CD4-positive, alpha-beta T cell treated with Interleukin-12 subunit alpha and Interleukin-12 subunit beta, for 1 hour (primary cell): ENCODE results near the gene EFS.
"Not testable (repeated sequence)": the region's sequence is repeated elsewhere in the genome, so short reads cannot be mapped to it uniquely, and the experiment has no call there.

Source experiments
- DNase-seq: peaks from one replicate; pipeline ENCODE4 v3.0.0-alpha.2; 2020

Gene EFS, protein sequence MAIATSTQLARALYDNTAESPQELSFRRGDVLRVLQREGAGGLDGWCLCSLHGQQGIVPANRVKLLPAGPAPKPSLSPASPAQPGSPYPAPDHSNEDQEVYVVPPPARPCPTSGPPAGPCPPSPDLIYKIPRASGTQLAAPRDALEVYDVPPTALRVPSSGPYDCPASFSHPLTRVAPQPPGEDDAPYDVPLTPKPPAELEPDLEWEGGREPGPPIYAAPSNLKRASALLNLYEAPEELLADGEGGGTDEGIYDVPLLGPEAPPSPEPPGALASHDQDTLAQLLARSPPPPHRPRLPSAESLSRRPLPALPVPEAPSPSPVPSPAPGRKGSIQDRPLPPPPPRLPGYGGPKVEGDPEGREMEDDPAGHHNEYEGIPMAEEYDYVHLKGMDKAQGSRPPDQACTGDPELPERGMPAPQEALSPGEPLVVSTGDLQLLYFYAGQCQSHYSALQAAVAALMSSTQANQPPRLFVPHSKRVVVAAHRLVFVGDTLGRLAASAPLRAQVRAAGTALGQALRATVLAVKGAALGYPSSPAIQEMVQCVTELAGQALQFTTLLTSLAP

DNA sequence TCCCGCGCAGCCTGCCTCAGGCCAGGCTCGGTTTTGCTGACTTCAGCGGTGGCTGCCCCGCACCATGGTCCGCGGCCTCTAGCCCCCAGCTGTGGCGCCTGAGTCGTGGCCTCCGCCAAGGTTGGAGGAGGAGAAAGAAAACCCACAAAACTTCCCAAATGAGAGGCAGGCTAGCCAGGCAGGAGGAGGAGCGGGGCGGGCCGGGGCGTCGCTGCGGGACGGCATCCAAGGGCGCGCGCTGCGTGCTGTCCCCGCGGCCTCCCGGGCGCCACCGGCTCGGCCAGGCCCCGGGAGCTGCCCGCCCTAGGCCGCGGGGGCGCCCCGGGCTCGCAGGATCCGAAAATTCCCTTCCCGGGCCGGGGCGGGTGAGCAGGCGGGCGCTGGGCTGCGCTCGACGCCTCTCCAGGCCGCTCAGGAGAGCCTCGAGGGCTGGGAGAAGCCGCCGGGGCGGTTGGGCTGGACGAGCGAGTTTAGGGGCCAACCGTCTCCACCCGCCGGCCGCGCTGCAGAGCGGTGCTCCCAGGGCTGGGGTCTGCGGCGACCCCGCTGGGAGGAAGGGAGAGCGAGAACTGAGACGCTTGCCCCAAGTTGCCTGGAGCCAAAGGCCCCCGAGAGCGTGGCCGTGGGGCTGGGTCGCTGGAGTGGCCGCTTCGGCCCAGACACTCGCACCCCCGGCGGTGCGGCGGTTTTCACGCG lies at the start of gene EFS:
EFS (minus strand) TSS at position 137 of the 696 bp plus-strand sequence. CDS start 147 bp downstream, outside the sequence.
- no peak for DNase-seq

DNA sequence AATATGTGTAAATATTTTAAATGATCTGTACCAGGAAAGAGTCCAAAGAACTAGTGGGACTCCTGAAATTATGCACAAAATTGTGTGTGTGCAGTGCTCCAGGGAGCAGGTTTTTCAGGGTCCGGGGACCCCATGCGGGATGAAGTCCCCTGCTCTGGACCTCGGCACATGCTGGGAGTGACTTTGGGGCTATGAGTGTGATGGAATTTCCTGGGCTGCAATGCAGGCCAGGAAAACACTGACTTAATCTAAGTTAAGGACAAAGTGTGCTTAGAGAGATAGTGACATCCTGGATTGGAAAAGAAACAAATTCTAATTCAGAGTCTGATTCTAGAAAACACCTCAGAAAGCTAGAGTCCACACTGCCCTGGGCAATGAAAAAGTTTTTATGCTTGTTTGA lies 49.3 kb upstream of the EFS start:
- no peak for DNase-seq

DNA sequence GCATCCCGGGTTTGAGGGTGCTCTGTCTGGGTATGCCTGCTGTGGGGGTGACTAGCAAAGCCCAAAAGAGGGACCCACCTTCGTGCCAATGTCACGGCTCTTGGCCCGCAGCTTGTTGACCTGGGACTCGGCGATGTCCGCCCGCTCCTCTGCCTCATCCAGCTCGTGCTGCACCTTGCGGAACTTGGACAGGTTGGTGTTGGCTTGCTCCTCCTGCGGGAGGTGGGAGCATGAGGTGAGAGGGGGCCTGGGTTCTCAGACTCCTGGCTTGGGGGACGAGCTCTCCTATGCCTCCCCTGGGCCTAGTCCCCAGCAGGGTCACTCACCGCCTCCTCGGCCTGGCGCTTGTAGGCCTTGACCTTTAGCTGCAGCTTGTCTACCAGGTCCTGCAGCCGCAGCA lies 48.7 kb upstream of the EFS start:
- DNase-seq = no peak

DNA sequence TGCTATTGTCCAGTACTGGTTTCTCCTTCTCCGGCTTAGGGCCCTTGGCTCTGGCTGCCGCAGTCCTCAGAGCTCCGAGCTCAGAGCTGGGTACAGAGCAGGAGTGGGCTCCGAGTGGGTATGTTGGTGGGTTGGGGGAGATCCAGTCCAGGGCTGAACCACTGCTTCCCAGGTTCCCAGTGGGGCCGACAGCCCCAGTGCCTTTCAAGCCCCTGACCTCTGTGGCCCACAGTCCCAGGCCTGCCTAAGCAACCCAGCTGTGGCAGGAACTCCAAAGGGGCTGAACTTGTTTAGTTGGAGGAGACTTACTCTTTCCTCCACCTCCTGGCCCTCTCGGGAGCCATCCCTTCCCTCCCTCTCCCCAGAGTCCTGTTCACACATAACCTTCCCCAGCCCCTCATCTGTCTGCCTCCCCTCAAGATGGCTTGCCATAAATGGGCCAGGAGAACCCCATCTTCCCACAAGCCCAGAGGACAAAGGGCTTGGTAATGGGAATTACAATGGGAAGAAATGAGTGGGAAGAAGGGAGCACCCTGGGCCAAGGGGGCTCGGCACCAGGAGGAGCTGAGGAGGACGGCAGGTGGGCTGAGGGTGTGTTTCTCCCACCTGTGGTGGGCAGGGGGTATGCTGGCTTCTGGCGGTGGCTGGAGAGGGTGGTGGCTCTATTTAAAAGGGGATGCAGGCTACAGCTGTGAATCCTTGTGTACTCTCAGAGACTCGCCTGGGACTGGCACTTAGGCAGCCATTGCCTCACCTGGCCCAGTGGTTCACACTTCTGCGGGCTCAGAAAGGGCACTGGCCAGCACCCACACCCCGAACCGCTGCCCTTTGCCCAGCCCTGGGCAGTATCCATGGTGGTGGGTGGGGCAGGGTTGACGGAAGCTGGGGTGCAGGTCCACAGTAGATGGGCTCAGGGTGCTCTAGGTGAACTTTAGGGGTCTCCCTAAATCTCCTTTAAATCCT lies 46.9 kb upstream of the EFS start:
- DNase-seq = no peak

DNA sequence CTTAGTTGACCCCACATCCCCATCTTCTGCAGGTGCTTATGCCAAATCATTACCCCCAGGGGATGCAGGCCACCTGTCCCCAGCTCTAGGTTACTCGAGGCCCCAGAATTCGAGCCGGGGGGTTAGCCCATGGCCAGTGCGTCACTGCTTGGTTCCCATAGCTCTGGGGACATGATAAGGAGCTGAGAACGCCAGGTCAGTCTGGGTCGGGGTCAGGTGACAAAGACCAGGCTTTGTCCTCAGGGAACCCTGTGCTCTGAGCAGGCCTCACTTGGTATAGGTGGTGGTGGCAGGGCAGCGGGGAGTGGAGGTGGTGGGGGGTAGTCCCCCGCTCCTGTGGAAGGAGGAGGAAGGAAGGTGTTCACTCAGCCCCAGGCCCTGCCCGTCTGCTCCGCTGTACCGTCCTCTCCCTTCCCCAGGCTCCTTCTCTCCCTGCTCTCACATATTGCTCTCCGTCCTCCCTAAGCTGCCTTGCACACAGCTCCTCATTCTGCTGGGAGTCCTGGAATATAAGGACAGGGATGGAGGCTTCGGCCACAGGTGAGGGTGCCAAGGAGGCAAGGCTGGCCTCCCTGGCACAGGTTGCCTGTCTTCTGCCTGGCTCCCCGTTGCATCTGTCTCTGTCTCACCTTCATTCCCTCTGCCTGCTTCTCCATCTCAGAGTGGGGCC lies 45.1 kb upstream of the EFS start:
- DNase-seq = no peak

DNA sequence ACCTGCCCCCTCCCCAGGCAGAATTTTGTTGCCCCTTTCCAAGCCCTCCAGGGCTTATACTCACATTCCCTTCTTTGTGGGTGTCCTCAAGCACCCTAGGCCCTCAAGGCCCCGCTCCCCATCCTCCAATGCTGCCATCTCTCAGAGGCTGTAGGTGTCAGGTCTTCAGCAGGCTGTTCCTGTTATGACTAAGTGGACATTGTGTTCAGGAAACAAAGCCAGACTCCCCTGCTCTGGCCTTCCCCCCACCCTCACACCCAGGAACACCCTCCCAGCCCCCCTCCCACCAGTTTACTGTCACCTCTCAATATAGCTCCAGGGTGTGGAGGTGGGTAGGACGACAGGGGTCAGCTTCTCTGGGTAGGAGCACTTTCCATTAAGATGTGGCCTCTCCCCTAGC lies 44.5 kb upstream of the EFS start:
- no peak for DNase-seq

DNA sequence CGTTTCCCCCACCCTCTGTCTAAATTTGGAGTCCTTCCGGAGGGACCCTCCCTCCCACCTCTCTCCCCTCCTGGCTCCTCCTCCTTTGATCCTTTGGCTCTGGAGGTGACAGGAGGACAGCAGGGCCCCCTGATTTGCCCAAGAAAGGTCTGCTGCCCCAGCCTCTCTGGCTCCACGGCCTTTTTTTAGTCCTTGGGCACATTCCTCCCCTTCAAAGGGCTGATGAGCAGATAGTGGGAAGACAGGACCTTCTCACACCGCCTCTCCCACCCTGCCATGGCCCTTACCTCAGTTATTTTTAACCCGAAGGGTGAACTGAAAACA lies 43.3 kb upstream of the EFS start:
- DNase-seq = no peak

DNA sequence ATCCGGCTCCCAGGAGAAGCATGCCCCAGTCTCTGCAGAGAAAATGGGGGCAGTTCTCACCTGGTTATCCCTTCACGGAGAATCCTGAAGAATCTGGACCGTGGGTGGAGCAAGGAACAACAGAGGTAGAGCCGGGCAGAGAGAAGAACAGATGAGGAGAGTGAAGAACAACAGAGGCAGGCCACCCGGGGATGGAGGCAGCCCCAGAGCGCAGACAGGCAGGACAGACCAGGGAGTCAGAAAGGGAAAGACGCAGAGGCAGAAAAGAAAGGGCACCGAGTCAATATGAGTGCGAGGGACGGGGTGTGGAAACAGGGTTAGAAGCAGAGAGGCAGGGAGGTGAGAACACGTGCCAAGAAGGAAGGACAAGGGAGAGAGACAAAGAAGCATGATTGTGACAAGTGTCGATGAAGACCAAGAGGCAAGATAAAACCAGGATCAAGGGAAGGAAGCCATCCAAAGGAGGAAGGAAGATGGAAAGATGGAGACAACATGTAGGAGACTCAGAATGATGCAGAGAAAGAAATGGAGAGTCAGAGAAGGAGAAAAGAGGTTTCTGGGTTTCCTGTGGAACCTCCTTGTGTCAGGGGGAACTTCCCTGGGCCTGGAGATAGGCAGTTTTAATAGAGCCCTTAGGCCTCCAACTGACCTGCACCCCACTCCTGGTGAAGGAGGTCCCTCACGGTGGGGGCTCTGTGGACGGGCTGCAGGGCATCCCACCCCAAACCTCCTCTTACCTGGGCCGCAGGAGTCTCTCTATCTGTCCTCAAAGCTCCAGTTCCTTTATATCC lies 42.7 kb upstream of the EFS start, which contains the start of gene MYH6:
MYH6 (minus strand) TSS at position 758 of the 791 bp plus-strand sequence. CDS start 1,050 bp downstream, outside the sequence.
- DNase-seq = no peak

DNA sequence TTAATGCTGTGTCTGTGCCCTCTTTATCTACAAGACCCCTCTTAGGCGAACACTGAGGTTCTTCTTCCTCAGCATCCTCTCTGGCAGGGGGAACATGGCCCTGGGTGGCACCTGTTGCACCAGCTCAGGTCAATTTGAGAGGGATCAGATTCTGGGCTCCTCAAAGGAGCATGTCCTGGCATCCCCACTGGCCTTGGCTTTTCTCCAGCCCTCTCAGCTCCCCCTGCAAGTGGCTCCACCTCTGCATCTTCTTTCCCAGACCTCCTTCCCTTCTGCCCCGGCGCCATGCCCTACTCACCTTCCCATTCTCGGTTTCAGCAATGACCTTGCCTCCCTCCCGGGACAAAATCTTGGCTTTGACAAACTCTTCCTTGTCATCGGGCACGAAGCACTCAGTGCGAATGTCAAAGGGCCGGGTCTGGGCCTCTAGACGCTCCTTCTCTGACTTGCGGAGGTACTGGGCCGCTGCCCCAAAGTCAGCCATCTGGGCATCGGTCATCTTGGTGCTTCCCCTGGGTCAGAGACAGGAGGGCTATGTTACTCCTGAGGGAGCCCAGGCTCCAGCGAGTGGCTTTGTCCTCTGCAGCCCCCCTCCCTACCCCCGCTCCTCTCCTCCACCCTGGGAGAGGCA lies 41.9 kb upstream of the EFS start:
- DNase-seq = no peak

DNA sequence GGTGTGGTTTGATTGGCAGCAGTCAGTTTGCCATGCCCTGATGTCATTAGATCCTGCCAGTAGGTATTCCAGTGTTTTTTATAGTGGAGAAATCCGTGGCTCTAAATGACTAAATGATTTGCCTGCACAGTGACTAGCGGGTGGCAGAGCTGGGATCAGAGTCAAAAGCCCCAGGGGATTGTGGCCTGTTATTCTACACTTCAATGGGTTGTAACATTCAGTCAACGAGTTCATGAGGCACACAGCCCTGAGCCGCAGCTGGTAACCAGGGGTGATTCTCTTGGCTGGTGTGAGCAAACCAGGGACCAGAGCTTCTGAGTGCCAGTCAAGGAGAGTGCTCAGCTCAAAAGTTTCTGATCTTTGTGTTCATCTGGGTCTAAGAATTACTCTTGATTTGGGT lies 41.3 kb upstream of the EFS start:
- no peak for DNase-seq

DNA sequence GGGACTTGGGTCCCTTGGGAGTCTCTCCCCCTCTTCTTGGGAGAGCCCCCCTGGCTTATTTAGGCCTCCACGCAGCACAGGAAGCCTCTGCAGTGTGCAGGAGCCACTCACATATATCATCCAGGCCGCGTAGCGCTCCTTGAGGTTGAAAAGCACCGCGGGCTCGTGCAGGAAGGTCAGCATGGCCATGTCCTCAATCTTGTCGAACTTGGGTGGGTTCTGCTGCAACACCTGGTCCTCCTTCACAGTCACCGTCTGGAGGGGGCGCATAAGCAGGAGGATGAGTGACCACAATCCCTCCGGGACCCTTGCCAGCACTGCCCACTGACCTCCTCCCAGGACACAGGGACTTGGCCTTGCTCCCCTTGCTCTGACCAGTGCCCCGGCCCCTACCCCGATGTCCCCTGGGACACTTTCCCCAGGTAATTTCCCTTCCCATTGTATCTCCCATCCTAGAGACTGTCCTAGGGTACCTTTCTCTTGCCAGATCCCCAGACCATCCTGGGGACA lies 40.6 kb upstream of the EFS start:
- no peak for DNase-seq

DNA sequence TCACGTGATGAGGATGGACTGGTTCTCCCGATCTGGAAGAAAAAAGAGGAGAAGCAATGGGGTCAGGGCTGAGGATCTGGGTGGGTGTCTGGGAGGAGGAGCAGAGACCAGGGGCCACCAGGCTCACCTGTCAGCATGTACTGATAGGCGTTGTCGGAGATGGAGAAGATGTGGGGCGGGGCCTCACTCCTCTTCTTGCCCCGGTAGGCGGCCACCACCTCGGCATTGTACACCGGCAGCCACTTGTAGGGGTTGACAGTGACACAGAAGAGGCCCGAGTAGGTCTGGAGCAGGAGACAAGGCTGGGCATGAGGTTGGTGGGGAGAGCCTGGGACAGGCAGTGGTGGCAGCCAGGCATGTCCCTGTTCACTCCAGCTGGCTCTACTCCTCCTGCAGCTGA lies 40.1 kb upstream of the EFS start:
- no peak for DNase-seq

DNA sequence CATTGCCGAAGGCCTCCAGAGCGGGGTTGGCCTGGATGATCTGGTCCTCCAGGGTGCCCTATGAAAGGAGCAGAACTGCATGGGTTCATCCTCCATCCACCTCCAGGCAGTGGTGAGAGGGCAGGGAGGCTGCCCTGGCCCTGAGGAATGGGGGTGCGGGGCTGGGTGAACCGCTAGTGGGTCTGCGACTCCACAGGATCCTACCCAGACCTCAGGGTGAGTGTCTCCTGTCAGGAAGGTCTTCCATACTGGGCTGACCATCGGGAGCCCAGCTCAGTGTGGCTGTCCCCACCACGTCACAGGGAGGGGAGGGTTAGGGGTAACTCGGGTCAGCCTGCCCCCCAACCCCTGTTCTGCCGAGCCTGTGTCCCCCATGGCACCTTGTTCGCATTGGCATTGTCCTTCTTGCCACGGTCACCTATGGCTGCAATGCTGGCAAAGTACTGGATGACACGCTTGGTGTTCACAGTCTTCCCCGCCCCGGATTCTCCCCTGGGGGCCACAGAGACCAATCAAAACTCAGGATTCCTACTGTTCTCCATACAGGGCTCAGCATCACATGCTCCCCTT lies 39.4 kb upstream of the EFS start:
- DNase-seq = no peak

DNA sequence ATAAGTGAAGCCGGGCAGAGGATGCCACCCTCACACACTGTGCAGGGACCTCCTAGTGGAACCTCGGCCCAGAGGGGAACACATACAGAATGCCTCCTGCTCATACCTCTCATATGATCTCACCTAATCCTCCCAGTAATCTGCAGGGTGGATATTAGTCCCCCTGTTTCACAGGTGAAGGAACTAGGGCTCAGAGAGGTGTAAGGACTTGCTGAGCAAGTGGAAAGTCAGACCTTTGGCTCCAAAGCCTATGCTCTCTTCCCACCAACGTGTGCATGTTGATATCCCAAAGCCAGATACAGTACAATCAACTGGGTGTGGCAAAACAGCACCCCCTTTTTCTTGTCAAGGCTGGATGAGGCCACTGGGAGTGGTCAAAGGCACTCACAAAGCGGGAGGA lies 38.9 kb upstream of the EFS start:
- no peak for DNase-seq

DNA sequence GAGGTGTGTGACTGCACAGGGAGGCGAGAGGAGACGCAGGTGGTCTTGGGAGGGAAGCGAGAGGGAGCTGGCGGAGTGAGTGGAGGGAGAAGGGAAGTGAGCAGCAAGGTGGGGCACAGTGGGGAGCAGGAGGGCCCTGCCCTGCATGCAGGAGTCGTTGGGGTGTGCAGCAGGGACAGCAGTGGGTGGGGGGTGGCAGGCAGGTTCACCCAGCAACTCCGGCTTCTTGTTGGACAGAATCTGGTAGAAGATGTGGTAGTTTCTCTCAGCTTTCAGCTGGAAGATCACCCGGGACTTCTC lies 38.1 kb upstream of the EFS start:
- no peak for DNase-seq

DNA sequence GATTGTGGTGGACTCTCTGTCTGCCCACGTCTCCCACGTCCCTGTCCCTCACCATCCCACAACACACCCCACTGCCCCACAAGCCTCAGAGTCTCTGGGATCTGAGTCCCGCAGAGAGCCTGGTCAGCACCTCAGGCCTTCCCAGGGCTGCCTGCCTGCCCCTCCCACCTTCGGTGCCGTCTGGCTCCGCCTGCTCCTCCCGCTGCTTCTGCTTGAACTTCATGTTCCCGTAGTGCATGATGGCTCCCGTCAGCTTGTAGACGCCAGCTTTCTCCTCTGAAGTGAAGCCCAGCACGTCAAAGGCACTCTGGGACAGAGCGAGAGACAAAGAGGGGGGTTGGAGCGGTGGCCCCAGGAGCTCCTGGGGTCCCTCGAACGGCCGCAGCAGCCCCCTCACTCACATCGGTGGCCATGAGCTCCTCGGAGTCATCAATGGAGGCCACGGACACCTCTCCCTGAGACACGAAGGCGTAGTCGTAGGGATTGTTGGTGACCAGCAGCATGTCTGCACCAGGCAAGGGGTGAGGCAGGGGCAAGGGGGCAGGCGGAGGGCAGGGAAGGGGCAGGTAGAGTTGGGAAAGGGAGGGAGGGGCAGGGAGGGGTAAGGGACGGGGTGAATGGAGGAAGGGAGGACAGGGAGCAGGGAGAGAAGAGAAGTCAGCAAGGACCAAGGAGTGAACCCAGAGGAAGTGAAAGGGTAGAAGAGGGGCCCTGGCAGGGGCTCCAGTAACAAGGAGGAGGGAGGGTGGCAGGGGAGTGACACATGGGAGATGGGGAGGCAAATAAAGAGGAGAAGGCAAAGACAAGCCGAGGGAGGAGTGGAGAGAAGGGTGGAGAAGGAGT lies 37.5 kb upstream of the EFS start:
- DNase-seq = no peak

DNA sequence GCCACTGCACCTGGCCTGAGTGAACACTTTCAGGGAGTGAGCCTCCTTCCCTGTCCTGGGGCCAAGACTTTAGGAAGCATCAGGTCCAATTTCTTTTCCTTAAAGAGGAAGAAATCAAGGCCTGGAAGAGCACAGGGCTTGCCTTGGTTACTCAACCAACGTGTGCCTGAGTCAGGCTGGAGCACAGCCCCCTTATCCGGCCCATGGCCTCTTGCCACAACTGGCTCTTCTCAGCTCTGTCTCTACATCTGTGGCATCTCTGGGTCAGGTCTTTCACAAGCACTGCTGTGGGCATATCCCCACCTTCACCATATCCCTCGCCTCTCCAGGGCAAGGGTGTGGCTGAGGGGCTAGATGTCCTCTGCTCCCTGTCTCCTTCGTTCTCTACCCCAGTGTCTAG lies 36.3 kb upstream of the EFS start:
- no peak for DNase-seq

DNA sequence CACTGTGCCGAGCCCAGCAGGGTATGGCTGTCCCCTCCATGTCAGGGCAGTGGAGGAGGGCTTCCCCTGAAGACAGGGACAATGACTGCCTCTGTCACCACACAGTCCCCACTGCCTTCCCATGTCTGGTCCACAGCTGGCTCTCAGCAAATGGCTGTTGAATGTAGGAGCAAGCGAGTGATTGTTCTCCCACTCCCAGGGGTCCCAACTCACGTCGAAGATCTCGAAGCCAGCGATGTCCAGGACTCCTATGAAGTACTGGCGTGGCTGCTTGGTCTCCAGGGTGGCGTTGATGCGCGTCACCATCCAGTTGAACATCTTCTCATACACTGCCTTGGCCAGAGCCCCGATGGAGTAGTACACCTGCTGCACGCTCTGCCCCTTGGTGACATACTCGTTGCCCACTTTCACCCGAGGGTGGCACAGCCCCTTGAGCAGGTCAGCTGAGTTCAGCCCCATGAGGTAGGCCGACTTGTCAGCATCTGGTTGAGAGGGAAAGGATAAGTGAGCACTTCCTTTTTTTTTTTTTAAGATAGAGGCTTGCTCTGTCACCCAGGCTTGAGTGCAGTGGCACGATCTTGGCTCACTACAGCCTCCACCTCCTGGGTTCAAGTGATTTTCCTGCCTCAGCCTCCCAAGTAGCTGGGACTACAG lies 35.7 kb upstream of the EFS start:
- DNase-seq = not testable (repeated sequence)

DNA sequence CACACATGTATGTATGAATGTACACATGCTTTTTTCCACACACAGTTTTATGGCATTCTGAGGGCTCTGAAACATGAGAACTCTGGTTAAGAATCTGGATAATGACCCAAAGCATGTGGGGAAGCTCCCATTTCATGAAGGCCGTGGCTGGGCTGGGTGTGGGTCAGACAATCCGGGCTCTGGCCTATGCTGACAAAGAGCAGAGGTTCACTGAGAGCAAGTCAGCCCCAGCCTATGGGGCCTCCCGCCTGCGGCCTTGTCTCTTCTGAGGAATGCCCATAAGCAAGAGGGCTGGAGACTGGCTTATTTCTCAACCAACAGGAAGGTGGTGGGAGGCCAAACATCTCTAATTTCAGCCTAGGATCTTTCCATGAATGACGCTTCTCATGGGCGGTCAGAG lies 34.6 kb upstream of the EFS start:
- DNase-seq = no peak
